Putamen (tissue), 1 donor: Measurements from ENCODE around the gene ABHD11.
"Not testable (repeated sequence)": the region's sequence is repeated elsewhere in the genome, so short reads cannot be mapped to it uniquely, and the experiment has no call there.

ENCODE experiments used
- DNase-seq: peaks from one replicate; pipeline ENCODE4 v3.0.0-alpha.2; 2016; ENCODE audit warnings: low spot score

Gene ABHD11

GRCh38 chr7:73718905-73719805 lies 19.4 kb downstream of the ABHD11 start, which contains the start of gene STX1A:
Gene STX1A, minus strand, starts transcription at chr7:73719669. Its CDS starts 38 bp downstream, at chr7:73719631.
- peak; percentile 63 for DNase-seq

- DNase-seq, result no peak
Measured at GRCh38 chr7:73718438-73718881, 20.1 kb downstream of the ABHD11 start.

- no peak for DNase-seq
Measured at GRCh38 chr7:73717991-73718405, 20.6 kb downstream of the ABHD11 start.

- no peak for DNase-seq
Measured at GRCh38 chr7:73717025-73717807, 21.4 kb downstream of the ABHD11 start.

GRCh38 chr7:73716318-73716890 lies 22.2 kb downstream of the ABHD11 start:
- no peak for DNase-seq

- DNase-seq, result no peak
Measured at GRCh38 chr7:73715648-73716317, 22.8 kb downstream of the ABHD11 start.

- not testable (repeated sequence) for DNase-seq
Measured at GRCh38 chr7:73713319-73713718, 25.3 kb downstream of the ABHD11 start.

- no peak for DNase-seq
Measured at GRCh38 chr7:73712773-73713172, 25.8 kb downstream of the ABHD11 start.

- no peak for DNase-seq
Measured at GRCh38 chr7:73708961-73709549, 29.5 kb downstream of the ABHD11 start.

- no peak for DNase-seq
Measured at GRCh38 chr7:73707045-73707631, 31.5 kb downstream of the ABHD11 start.

- no peak for DNase-seq
Measured at GRCh38 chr7:73706126-73707044, 32.2 kb downstream of the ABHD11 start.

GRCh38 chr7:73705551-73705920 lies 33.1 kb downstream of the ABHD11 start:
- no peak for DNase-seq

GRCh38 chr7:73704640-73705550 lies 33.7 kb downstream of the ABHD11 start:
- no peak for DNase-seq

- no peak for DNase-seq
Measured at GRCh38 chr7:73703757-73704639, 34.6 kb downstream of the ABHD11 start.

GRCh38 chr7:73703225-73703624 lies 35.4 kb downstream of the ABHD11 start:
- DNase-seq, result no peak

- DNase-seq, result no peak
Measured at GRCh38 chr7:73702665-73703064, 35.9 kb downstream of the ABHD11 start.

GRCh38 chr7:73702226-73702625 lies 36.4 kb downstream of the ABHD11 start:
- no peak for DNase-seq
